ENCODE data around the gene SORCS3.

The SORCS3 gene

DNA sequence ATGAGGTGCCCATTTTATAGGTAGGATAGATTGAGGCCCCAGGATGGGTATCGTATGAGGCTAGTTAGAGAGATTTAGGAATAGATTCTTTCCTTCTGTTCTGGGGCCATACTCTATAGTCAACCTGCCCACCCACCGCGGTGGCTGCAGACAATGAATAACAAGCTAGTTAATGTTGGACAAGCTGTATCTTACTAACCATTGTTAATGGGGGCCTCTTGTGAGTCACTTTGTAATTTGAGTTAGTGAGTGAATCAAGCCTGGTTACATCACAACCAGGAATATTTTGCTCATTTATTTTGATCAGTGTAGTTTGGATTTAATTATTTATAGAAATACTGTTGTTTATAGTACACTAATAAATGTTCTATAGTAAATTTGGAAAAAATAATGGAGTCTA, 7.3 kb downstream of the SORCS3 start:
- DNase-seq = no peak

DNA sequence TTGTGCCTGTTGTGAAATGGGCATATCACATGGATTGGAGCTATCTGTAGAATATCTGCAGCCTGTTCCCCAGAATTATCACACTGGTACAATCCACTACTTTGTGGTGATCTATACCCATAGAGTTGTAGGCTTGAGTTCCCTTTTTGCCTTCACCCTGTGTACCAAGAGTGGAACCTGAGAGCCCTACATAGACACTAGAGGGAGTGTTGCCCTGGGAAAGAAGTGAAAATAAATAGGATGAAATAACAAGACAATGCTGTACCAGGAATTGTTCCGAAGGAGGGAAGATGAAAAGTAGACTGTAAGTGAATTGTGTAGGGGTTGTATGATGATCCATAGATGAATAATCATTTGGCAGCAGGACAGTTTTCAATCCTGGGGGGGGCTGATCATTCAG, 9.0 kb downstream of the SORCS3 start:
- no peak for DNase-seq

DNA sequence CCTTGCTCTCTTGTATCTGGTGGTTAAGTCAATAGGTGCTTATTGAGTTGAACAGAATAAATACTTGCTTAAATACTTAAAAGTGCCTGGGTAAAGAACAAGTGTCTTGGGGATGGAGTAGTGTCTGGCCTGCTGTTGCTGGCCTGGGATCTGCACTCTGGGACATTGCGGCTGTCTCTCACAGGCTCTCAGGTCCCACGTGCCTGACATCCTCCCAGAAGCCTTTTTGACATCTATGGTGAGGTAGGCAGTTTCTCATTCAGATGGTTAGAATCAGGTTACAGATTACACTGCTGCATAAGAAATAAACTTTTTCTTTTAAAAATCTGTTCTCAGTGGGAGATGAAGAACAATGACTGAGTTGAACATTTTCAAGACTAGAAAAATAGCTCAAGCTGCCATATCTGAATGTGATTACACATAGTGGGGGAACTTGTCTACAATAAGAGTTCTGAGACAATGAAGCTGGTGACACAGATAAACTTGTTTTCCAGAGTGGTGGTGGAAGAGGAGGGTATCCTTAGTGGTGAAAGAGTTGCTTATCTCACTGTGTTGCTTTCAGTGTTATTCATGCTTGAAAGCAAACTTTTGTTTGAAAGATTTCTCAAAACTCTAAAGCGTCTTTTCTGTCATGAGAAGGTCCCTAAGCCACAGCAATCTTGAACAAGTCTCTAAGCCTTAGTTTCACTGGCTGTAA, 9.7 kb downstream of the SORCS3 start:
- no peak for DNase-seq

GRCh38 chr10:104657036-104657435, 15.9 kb downstream of the SORCS3 start:
- DNase-seq = no peak

GRCh38 chr10:104657457-104657856, 16.4 kb downstream of the SORCS3 start:
- no peak for DNase-seq

- no peak for DNase-seq
Measured at GRCh38 chr10:104658067-104658466, 17.0 kb downstream of the SORCS3 start.

GRCh38 chr10:104659809-104660208, 18.7 kb downstream of the SORCS3 start:
- DNase-seq = no peak

- no peak for DNase-seq
Measured at GRCh38 chr10:104663076-104663475, 22.0 kb downstream of the SORCS3 start.

- DNase-seq = no peak
Measured at GRCh38 chr10:104663563-104663962, 22.5 kb downstream of the SORCS3 start.

DNA sequence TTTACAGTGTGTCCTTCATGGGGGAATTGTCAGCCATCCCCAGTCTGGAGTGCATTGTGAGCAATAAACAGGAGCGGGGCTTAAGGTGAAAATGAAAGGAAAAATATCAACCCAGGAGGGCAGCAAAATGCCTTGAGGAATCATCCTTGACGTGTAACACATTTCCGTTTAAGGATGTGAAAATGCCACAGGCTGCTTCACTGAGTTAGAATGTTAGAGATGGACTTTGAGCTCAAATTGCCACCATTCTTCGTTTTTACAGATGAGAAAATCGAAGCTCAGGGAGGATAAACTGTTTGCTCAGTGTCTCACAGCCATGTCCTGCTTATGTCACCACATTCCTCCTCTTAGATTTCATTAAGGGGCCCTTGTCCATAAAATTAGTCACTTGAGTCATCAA, 23.1 kb downstream of the SORCS3 start:
- DNase-seq = no peak

GRCh38 chr10:104665174-104665573, 24.1 kb downstream of the SORCS3 start:
- DNase-seq = no peak

DNA sequence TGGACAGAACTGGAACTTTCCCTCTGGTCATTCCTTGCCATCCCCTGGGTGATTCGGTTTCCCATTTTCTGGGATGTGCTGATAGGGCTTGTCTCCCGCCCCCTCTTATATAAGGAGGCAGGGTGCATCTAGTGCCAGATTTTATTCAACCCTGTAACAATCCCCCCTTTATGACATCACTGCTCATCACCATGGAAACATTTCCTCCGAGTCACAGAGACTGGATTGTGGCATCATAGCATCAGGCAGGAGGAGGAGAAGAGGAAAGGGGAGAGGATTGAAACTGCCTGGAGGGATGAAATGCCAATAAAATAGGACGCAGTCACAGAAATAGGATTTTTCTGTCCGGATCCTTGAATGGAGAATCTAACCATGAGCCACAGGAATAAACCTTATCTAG, 25.0 kb downstream of the SORCS3 start:
- no peak for DNase-seq

- no peak for DNase-seq
Measured at GRCh38 chr10:104676874-104677273, 35.8 kb downstream of the SORCS3 start.

DNA sequence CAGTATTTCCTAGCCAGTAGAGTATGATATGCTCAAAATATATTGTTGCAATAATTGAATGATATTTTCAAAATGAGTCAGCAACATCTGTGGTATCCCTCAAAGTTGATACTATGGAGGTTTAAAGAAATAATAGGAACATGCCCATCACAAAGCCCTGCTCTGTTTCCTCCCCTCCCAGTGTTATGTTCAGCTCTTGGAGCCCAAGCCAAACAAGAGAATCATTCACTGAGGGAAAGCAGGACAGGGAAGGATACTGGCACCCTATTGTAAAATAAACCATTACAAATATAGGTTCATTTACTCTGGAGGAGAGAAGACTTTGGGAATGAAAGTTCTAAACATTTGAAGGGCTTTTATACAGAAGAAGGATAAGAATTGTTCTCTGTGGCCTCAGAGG, 37.6 kb downstream of the SORCS3 start:
- DNase-seq = no peak

GRCh38 chr10:104680467-104681401, 39.6 kb downstream of the SORCS3 start:
- DNase-seq = no peak

DNA sequence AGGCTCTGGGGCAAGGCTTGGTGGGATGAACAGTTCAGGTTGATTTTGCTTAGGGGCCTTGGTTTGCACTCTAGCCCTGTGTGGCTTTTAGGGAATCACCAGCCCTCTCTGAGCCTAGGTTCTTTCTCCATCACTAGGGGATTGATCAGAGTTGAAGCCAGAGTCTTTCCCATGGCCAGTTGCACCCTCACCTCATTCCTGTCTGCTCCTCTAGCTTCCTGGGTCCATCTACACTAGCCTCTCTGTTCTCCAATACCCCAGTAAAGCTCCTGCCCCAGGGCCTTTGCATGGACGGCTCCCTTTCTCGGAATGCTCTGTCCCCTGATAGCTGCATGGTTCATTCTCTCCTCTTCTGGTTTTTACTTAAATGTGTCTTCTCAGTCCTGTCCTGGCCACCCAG, 40.4 kb downstream of the SORCS3 start:
- DNase-seq = no peak

GRCh38 chr10:104683567-104683966, 42.5 kb downstream of the SORCS3 start:
- DNase-seq = no peak

DNA sequence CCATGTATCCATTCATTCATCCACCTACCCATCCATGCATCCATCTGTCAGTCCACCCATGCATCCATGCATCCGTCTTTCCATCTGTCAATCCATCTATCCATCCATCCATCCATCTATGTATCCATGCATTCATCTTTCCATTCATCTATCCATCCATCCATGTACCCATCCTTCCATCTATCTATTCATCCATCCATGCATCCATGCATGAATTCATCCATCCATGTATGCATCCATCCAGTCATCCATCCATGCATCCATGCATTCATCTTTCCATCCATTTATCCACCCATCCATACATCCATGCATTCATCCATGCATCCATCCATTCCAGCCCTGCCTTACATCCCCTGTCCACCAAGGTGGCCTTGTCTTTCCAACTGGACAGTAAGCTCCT, 45.7 kb downstream of the SORCS3 start:
- DNase-seq = no peak

DNA sequence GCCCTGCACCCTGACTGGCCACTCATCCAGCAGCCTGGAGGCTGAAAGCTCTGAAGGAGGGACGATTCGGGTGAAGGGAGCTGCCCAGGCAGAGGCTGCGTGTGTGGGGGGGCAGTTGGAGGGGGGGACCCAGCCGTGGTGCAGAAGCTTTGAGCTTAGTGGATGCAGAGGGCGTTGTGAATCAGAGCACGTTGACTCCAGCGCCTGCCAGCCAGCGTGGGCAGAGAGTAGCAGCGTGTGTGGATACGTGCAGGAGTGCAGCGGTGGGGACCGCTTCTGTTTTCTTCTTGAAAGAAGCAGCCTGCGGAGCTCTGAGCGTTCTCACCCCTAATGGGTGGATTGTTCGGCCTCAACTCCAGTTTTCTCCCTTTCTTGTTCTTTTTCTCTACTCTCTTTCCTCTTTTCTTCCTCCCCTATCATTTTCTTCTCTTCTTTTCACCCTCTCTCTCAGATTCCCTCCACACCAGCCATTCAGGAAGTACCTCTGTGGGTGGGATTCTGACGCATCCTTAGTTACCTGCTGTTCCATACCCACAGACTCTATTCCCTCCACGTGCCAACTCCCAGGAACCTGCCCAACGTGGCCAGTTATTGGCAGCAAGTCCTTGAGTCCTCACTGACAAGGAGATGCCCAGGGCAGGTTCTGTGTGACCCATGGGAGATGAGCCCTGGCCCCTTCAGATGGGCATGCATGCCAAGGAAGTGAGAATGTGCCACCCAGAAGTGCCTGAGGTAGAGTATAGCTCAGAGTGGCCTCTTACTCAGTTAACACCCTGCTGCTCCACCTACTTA, 47.4 kb downstream of the SORCS3 start:
- DNase-seq = no peak

GRCh38 chr10:104689105-104689504, 48.0 kb downstream of the SORCS3 start:
- no peak for DNase-seq

DNA sequence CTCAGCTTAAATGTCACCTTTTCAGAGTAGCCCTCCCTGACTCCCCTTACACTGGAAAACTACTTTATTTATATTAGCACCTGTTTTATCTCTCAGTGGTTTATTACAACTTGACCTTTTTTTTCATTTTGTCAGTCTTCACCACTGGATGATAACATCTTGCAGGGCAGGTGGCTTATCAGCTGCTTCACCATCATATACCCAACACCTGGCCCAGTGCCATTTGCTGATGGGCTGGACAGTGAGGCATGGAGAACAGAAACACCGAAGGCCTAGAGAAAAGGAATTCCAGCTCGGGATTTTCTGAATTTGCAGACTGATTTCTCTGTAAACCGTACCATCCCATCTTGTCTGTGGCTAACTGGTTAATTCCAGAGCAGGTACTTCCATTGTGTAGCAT, 48.5 kb downstream of the SORCS3 start:
- no peak for DNase-seq

DNA sequence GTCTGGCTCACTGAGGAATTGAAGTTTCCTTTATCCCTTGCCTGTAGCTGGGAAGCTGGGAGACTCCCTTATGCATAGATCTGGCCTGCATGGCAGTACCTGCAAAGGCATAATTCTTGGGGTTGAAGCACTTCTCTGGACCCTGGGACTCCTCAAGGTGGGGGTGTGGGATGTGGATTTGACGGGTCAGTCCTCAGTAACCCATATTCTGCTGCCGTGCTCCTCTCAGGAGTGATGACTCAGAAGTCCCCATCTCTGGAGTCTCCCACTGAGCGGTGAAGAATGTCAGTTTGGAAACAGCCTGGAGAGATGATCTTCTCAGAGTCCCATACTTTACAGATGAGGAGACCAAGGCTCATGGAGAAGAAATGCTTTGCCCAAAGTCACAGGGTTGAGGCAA, 49.0 kb downstream of the SORCS3 start:
- DNase-seq = no peak

GRCh38 chr10:104690959-104691358, 49.9 kb downstream of the SORCS3 start:
- DNase-seq = no peak

DNA sequence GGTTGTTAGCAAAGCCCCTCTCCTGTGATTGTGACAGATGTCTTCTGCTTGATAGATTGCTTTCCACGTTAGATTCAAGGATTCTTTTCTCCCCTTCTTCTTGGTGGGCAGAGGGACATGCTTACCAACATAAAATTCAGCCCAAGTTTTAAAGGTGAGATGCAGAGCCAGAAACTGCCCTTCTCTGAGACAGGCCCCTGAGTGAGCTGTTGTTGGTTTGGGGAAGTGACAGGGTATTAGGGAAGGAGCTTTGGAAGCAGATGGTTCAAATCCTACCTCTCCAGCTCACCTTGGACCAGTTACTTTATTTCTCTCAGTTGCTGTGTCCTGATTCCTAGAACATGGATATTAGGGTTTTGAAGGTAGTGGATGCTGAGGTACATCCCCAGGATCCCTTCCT, 53.0 kb downstream of the SORCS3 start:
- no peak for DNase-seq
